H1 (cell line): ENCODE data around the gene ERLIN1.

Experiments used
- FOSL1 ChIP-seq: IDR thresholded peaks from 2 replicates; pipeline ENCODE4 v1.6.1; 2011; ENCODE audit warnings: mild to moderate bottlenecking, low read depth, low read length, moderate library complexity; ENCODE audit not compliant: insufficient read depth
- NRF1 ChIP-seq: IDR thresholded peaks from 2 replicates; pipeline ENCODE4 v1.6.1; 2011; ENCODE audit warnings: mild to moderate bottlenecking, low read depth, low read length, improper control_type of control experiment
- POLR2A ChIP-seq, 2 experiments: IDR thresholded peaks; 1 replicate in 1 of 2; 2 replicates in 1 of 2; pipeline ENCODE4 v1.6.1; 2011; ENCODE audit warnings: low read depth in 2 of 2, low read length in 2 of 2, mild to moderate bottlenecking in 2 of 2; ENCODE audit errors: control extremely low read depth in 1 of 2
- POLR2AphosphoS5 ChIP-seq: IDR thresholded peaks from 2 replicates; pipeline ENCODE4 v1.6.1; 2011; ENCODE audit warnings: low read depth, low read length
- SRF ChIP-seq: IDR thresholded peaks from 2 replicates; pipeline ENCODE4 v1.6.1; 2011; ENCODE audit warnings: mild to moderate bottlenecking, low read depth, low read length, moderate library complexity
- ZNF274 ChIP-seq: IDR thresholded peaks from 2 replicates; pipeline ENCODE4 v1.7.0; 2012; ENCODE audit warnings: low read length, borderline replicate concordance; ENCODE audit errors: extremely low read depth
- TF ChIP-seq, protein P1 (sequence below), 3 experiments: IDR thresholded peaks; 1 replicate in 2 of 3; 2 replicates in 1 of 3; pipeline versions ENCODE4 v1.5.1 to v1.6.1; 2011; ENCODE audit warnings: low read length in 3 of 3, mild to moderate bottlenecking in 3 of 3, inconsistent platforms in 2 of 3, low read depth in 1 of 3, moderate library complexity in 1 of 3; ENCODE audit not compliant: insufficient read depth in 1 of 3; ENCODE audit errors: control extremely low read depth in 1 of 3

DNA sequence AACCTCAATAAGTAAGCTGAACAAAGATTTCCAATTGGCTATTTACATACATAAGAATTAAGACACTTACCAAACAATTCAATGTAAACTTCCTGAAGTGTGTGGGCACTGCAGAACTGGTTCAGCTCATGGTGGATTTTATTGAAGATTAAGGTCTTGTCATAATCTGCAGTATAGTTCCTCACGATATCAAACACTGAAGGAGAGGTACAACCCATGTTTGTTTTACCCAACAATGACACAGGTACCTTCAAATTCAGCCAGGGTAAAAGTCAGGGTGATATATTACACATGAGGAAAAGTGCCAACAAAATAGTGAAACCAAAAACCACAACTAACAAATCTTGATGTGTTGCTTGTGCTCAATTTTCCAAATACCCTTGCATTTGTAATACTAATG, 10.0 kb downstream of the ERLIN1 start:
- TF ChIP-seq, protein P1, sequence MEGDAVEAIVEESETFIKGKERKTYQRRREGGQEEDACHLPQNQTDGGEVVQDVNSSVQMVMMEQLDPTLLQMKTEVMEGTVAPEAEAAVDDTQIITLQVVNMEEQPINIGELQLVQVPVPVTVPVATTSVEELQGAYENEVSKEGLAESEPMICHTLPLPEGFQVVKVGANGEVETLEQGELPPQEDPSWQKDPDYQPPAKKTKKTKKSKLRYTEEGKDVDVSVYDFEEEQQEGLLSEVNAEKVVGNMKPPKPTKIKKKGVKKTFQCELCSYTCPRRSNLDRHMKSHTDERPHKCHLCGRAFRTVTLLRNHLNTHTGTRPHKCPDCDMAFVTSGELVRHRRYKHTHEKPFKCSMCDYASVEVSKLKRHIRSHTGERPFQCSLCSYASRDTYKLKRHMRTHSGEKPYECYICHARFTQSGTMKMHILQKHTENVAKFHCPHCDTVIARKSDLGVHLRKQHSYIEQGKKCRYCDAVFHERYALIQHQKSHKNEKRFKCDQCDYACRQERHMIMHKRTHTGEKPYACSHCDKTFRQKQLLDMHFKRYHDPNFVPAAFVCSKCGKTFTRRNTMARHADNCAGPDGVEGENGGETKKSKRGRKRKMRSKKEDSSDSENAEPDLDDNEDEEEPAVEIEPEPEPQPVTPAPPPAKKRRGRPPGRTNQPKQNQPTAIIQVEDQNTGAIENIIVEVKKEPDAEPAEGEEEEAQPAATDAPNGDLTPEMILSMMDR (IDR thresholded peaks at IDR 0.05; ENCODE audit: control extremely low read depth in 1 of 3, insufficient read depth in 1 of 3, low read depth in 1 of 3, low read length in 3 of 3): no peak
- no peak for TF ChIP-seq NRF1
- no peak for TF ChIP-seq POLR2AphosphoS5
- TF ChIP-seq POLR2A (IDR thresholded peaks at IDR 0.05; ENCODE audit: control extremely low read depth in 1 of 2, low read depth in 2 of 2, low read length in 2 of 2): no peak
- no peak for TF ChIP-seq FOSL1
- TF ChIP-seq ZNF274: no peak
- no peak for TF ChIP-seq SRF
